ENCODE results near the gene CCDC187. TPM values are rescaled to one million over a fixed set of nuclear protein-coding genes. Genes with fewer than 3 reads are reported as not detected.
A peak's percentile ranks its signal among the peaks of the same experiment; 100 is the strongest.
"Not testable (repeated sequence)": the region's sequence is repeated elsewhere in the genome, so short reads cannot be mapped to it uniquely, and the experiment has no call there.

Gene CCDC187
- total RNA-seq, 2 experiments from 2014 or later = not detected

GRCh38 chr9:136270173-136270705, 33.7 kb downstream of the CCDC187 start:
- no peak overlapping the region for H3K4me3 Mint-ChIP-seq
- no peak for DNase-seq
- no peak overlapping the region for H3K27ac Mint-ChIP-seq
- peaks cover 9% of the 10 kb centered on the region for H3K4me1 Mint-ChIP-seq
- H3K36me3 Mint-ChIP-seq (ENCODE audit: low read depth) = no peaks in the 10 kb centered on the region
- CTCF ChIA-PET = no interaction called here
- POLR2A ChIA-PET = no interaction called here
- no peaks in the 10 kb centered on the region for H3K9me3 Mint-ChIP-seq
- H3K27me3 Mint-ChIP-seq = peaks cover 11% of the 10 kb centered on the region

- DNase-seq = no peak
- ChIA-PET CTCF (no interaction called here), POLR2A (no interaction called here)
- no peaks in the 10 kb centered on the region for H3K36me3 Mint-ChIP-seq (ENCODE audit: low read depth)
- no peaks in the 10 kb centered on the region for H3K9me3 Mint-ChIP-seq
- no peak overlapping the region for H3K4me3 Mint-ChIP-seq
- H3K27ac Mint-ChIP-seq = no peak overlapping the region
- peaks cover 11% of the 10 kb centered on the region for H3K27me3 Mint-ChIP-seq
- peaks cover 9% of the 10 kb centered on the region for H3K4me1 Mint-ChIP-seq
These were observed 35.2 kb downstream of the CCDC187 start for GRCh38 chr9:136268735-136269134.

- no peak for DNase-seq
- H3K27ac Mint-ChIP-seq = no peak overlapping the region
- H3K36me3 Mint-ChIP-seq (ENCODE audit: low read depth) = no peaks in the 10 kb centered on the region
- no peak overlapping the region for H3K4me3 Mint-ChIP-seq
- peaks cover 9% of the 10 kb centered on the region for H3K4me1 Mint-ChIP-seq
- POLR2A ChIA-PET = interaction anchor here (1.4 to 2.2 kb wide), 3 partner anchors 9 to 95 kb away, joined by 5 to 11 read pairs (median 7); partner anchors contain the start of genes DNLZ and QSOX2
- H3K27me3 Mint-ChIP-seq = peaks cover 11% of the 10 kb centered on the region
- H3K9me3 Mint-ChIP-seq = no peaks in the 10 kb centered on the region
- CTCF ChIA-PET = interaction anchor here (1.9 to 2.1 kb wide), 2 partner anchors 10 to 14 kb away, joined by 5 to 7 read pairs; no protein-coding TSS in a partner anchor
These were observed 35.6 kb downstream of the CCDC187 start for GRCh38 chr9:136268318-136268717.

- ChIA-PET CTCF (interaction anchor here (0.7 to 2.1 kb wide), 7 partner anchors 11 to 145 kb away, joined by 3 to 7 read pairs (median 4); no protein-coding TSS in a partner anchor), POLR2A (interaction anchor here (1.1 to 2.2 kb wide), 8 partner anchors 10 to 96 kb away, joined by 3 to 11 read pairs (median 4); partner anchors contain the start of genes DNLZ and QSOX2)
- H3K27me3 Mint-ChIP-seq = peaks cover 11% of the 10 kb centered on the region
- H3K4me1 Mint-ChIP-seq = peaks cover 9% of the 10 kb centered on the region
- no peaks in the 10 kb centered on the region for H3K9me3 Mint-ChIP-seq
- peak overlapping the region; percentile 71 for H3K27ac Mint-ChIP-seq
- peak; percentile 90 for DNase-seq
- peak overlapping the region; percentile 78 for H3K4me3 Mint-ChIP-seq
- H3K36me3 Mint-ChIP-seq (ENCODE audit: low read depth) = no peaks in the 10 kb centered on the region
These were observed 36.4 kb downstream of the CCDC187 start for GRCh38 chr9:136267261-136268111.

GRCh38 chr9:136266641-136267040, 37.3 kb downstream of the CCDC187 start:
- H3K4me1 Mint-ChIP-seq; H3K9me3 Mint-ChIP-seq; H3K36me3 Mint-ChIP-seq (ENCODE audit: low read depth); DNase-seq: not testable (repeated sequence)
- ChIA-PET CTCF (interaction anchor here (1.2 to 2.1 kb wide), 5 partner anchors 12 to 144 kb away, joined by 3 to 7 read pairs (median 5); no protein-coding TSS in a partner anchor), POLR2A (interaction anchor here (1.1 to 2.2 kb wide), 8 partner anchors 10 to 97 kb away, joined by 3 to 11 read pairs (median 4); partner anchors contain the start of genes DNLZ and QSOX2)
- Mint-ChIP-seq H3K27ac (peak overlapping the region; percentile 71), H3K4me3 (peak overlapping the region; percentile 78), H3K27me3 (peaks cover 11% of the 10 kb centered on the region)

GRCh38 chr9:136265561-136266355, 38.1 kb downstream of the CCDC187 start:
- Mint-ChIP-seq H3K4me3 (no peak overlapping the region), H3K27me3 (peaks cover 10% of the 10 kb centered on the region), H3K4me1 (peaks cover 9% of the 10 kb centered on the region), H3K27ac (no peak overlapping the region), H3K9me3 (no peaks in the 10 kb centered on the region), H3K36me3 (ENCODE audit: low read depth) (no peaks in the 10 kb centered on the region)
- POLR2A ChIA-PET = interaction anchor here (1.3 kb wide), 2 partner anchors 15 to 18 kb away, joined by 3 read pairs; no protein-coding TSS in a partner anchor
- CTCF ChIA-PET = no interaction called here
- no peak for DNase-seq

GRCh38 chr9:136264441-136265405, 39.2 kb downstream of the CCDC187 start:
- CTCF ChIA-PET = interaction anchor here (1.1 kb wide), 1 partner anchor 94 kb away, joined by 3 read pairs; no protein-coding TSS in a partner anchor

GRCh38 chr9:136264031-136264430, 39.9 kb downstream of the CCDC187 start:
- CTCF ChIA-PET = interaction anchor here (1.1 kb wide), 1 partner anchor 94 kb away, joined by 3 read pairs; no protein-coding TSS in a partner anchor

More at GRCh38 chr9:136264441-136265405, 39.2 kb downstream of the CCDC187 start:
- peaks cover 9% of the 10 kb centered on the region for H3K27me3 Mint-ChIP-seq
- no peaks in the 10 kb centered on the region for H3K9me3 Mint-ChIP-seq
- peaks cover 9% of the 10 kb centered on the region for H3K4me1 Mint-ChIP-seq
- DNase-seq = no peak
- H3K27ac Mint-ChIP-seq = no peak overlapping the region
- POLR2A ChIA-PET = no interaction called here
- no peaks in the 10 kb centered on the region for H3K36me3 Mint-ChIP-seq (ENCODE audit: low read depth)
- H3K4me3 Mint-ChIP-seq = no peak overlapping the region

GRCh38 chr9:136262671-136263178, 41.2 kb downstream of the CCDC187 start:
- Mint-ChIP-seq H3K27ac (no peak overlapping the region), H3K4me3 (no peak overlapping the region), H3K9me3 (no peaks in the 10 kb centered on the region), H3K36me3 (ENCODE audit: low read depth) (no peaks in the 10 kb centered on the region), H3K4me1 (peaks cover 5% of the 10 kb centered on the region), H3K27me3 (no peaks in the 10 kb centered on the region)
- no peak for DNase-seq
- ChIA-PET POLR2A (no interaction called here), CTCF (no interaction called here)

More at GRCh38 chr9:136264031-136264430, 39.9 kb downstream of the CCDC187 start:
- H3K4me1 Mint-ChIP-seq = peaks cover 9% of the 10 kb centered on the region
- POLR2A ChIA-PET = no interaction called here
- H3K9me3 Mint-ChIP-seq = no peaks in the 10 kb centered on the region
- no peak for DNase-seq
- no peaks in the 10 kb centered on the region for H3K36me3 Mint-ChIP-seq (ENCODE audit: low read depth)
- H3K4me3 Mint-ChIP-seq = no peak overlapping the region
- peaks cover 6% of the 10 kb centered on the region for H3K27me3 Mint-ChIP-seq
- no peak overlapping the region for H3K27ac Mint-ChIP-seq

GRCh38 chr9:136261686-136262430, 42.0 kb downstream of the CCDC187 start:
- POLR2A ChIA-PET = no interaction called here
- DNase-seq = no peak
- Mint-ChIP-seq H3K36me3 (ENCODE audit: low read depth) (no peaks in the 10 kb centered on the region), H3K4me3 (no peak overlapping the region), H3K4me1 (peaks cover under 1% of the 10 kb centered on the region), H3K27me3 (no peaks in the 10 kb centered on the region), H3K27ac (no peak overlapping the region), H3K9me3 (no peaks in the 10 kb centered on the region)
- CTCF ChIA-PET = interaction anchor here (0.5 kb wide), 1 partner anchor 372 kb away, joined by 4 read pairs; no protein-coding TSS in a partner anchor

- Mint-ChIP-seq H3K9me3 (no peaks in the 10 kb centered on the region), H3K27me3 (no peaks in the 10 kb centered on the region), H3K4me3 (no peak overlapping the region), H3K36me3 (ENCODE audit: low read depth) (no peaks in the 10 kb centered on the region), H3K27ac (no peak overlapping the region), H3K4me1 (no peaks in the 10 kb centered on the region)
- ChIA-PET CTCF (interaction anchor here (0.7 kb wide), 1 partner anchor 36 kb away, joined by 3 read pairs; no protein-coding TSS in a partner anchor), POLR2A (no interaction called here)
- no peak for DNase-seq
These were observed 42.9 kb downstream of the CCDC187 start for GRCh38 chr9:136260936-136261472.
